Measurements from ENCODE around the gene PCDHGA4.

The PCDHGA4 gene

DNA sequence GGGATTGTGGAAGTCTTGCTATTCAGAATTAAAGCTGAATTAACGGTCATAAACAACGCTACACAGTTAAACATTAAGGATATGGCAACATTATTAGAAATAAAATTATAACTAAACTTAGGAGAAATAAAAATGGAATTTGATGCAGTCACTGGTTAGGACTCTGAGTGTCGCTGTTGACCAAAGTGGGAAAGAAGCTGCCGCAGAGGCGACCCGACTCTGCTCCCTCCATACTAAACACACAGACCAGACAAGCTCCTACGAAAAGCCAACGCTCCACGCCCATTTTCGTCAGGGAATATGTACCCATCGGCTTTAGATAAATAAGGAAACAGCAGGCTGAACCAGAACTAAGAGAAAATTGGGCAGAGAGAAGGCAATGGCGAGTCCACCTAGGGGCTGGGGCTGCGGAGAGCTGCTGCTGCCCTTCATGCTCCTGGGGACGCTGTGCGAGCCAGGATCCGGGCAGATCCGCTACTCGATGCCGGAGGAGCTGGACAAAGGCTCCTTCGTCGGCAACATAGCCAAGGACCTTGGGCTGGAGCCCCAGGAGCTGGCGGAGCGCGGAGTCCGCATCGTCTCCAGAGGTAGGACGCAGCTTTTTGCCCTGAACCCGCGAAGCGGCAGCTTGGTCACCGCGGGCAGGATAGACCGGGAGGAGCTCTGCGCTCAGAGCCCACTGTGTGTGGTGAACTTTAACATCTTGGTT lies 9.3 kb downstream of the PCDHGA4 start, which contains the start of gene PCDHGA5:
TSS of gene PCDHGA5 (plus strand) at position 211 of the 709 bp plus-strand sequence. CDS start at position 380, 169 bp downstream.
- no peak for TF ChIP-seq CTCF (IDR thresholded peaks at IDR 0.05; ENCODE audit: extremely low read depth, insufficient read depth, missing control alignments)
- no peak for DNase-seq (ENCODE audit: low spot score)
- in situ Hi-C loops (cut with MboI; ENCODE audit: low pct_unique_long_range_greater_than_20kb, low sequenced_read_pairs, unreplicated experiment) = no loop called here

- TF ChIP-seq CTCF (IDR thresholded peaks at IDR 0.05; ENCODE audit: extremely low read depth, insufficient read depth, missing control alignments) = no peak
- in situ Hi-C loops (cut with MboI; ENCODE audit: low pct_unique_long_range_greater_than_20kb, low sequenced_read_pairs, unreplicated experiment) = no loop called here
- DNase-seq (ENCODE audit: low spot score) = no peak
Measured at GRCh38 chr5:141366016-141366896, 11.4 kb downstream of the PCDHGA4 start.

GRCh38 chr5:141369994-141370848 lies 15.4 kb downstream of the PCDHGA4 start, which contains the start of gene PCDHGB3:
PCDHGB3 (plus strand) TSS chr5:141370242; CDS start chr5:141370395, 153 bp downstream.
- in situ Hi-C loops (cut with MboI; ENCODE audit: low pct_unique_long_range_greater_than_20kb, low sequenced_read_pairs, unreplicated experiment) = no loop called here
- peak; percentile 77 for TF ChIP-seq CTCF (IDR thresholded peaks at IDR 0.05; ENCODE audit: extremely low read depth, insufficient read depth, missing control alignments)
- DNase-seq (ENCODE audit: low spot score) = peak; percentile 84

GRCh38 chr5:141371572-141372475 lies 17.0 kb downstream of the PCDHGA4 start:
- TF ChIP-seq CTCF (IDR thresholded peaks at IDR 0.05; ENCODE audit: extremely low read depth, insufficient read depth, missing control alignments) = no peak
- in situ Hi-C loops (cut with MboI; ENCODE audit: low pct_unique_long_range_greater_than_20kb, low sequenced_read_pairs, unreplicated experiment) = no loop called here
- DNase-seq (ENCODE audit: low spot score) = no peak

GRCh38 chr5:141373673-141374317 lies 19.0 kb downstream of the PCDHGA4 start, which contains the start of gene PCDHGA6:
PCDHGA6 (plus strand) TSS chr5:141373891; CDS start chr5:141374084, 193 bp downstream.
- TF ChIP-seq CTCF (IDR thresholded peaks at IDR 0.05; ENCODE audit: extremely low read depth, insufficient read depth, missing control alignments) = peak; percentile 30
- DNase-seq (ENCODE audit: low spot score) = no peak
- in situ Hi-C loops (cut with MboI; ENCODE audit: low pct_unique_long_range_greater_than_20kb, low sequenced_read_pairs, unreplicated experiment) = no loop called here
